Neural cell (in vitro differentiated cells): ENCODE results near the gene CDA. TPM values are rescaled to one million over a fixed set of nuclear protein-coding genes. Genes with fewer than 3 reads are reported as not detected.

Experiments used
- H2AFZ ChIP-seq: fragments of 200-600, 300-800 bp; sonication (generic), shearing (Covaris generic); 2 replicates; pipeline ENCODE4 v1.6.0; 2014; ENCODE audit warnings: low read depth, mild to moderate bottlenecking, antibody characterized with exemption, low read length, moderate library complexity
- H3F3A ChIP-seq: fragments of 200-600 bp; shearing (Covaris generic); 2 replicates; pipeline ENCODE4 v1.6.1; 2016; ENCODE audit warnings: mild to moderate bottlenecking, moderate library complexity, mixed read lengths, antibody characterized with exemption, low read length; ENCODE audit not compliant: insufficient read depth, poor library complexity, severe bottlenecking
- H3K27ac ChIP-seq: fragments of 200-600, 300-800 bp; sonication (generic), shearing (Covaris generic); 2 replicates; pipeline ENCODE4 v1.5.1; 2014; ENCODE audit warnings: mild to moderate bottlenecking, low read length, moderate library complexity
- H3K27me3 ChIP-seq: fragments of 300-800, 200-600 bp; sonication (generic), shearing (Covaris generic); 2 replicates; pipeline ENCODE4 v1.6.0; 2014; ENCODE audit warnings: mild to moderate bottlenecking, low read depth, low read length, moderate library complexity; ENCODE audit not compliant: insufficient read depth
- H3K36me3 ChIP-seq: fragments of 300-800, 200-600 bp; sonication (generic), shearing (Covaris generic); 2 replicates; pipeline ENCODE4 v1.5.1; 2014; ENCODE audit warnings: mild to moderate bottlenecking, antibody characterized with exemption, low read length, moderate library complexity; ENCODE audit not compliant: insufficient read depth
- H3K4me2 ChIP-seq: fragments of 300-800, 200-600 bp; sonication (generic), shearing (Covaris generic); 2 replicates; pipeline ENCODE4 v1.6.0; 2014; ENCODE audit warnings: mild to moderate bottlenecking, low read length
- H3K4me3 ChIP-seq: fragments of 300-800, 200-600 bp; sonication (generic), shearing (Covaris generic); 2 replicates; pipeline ENCODE4 v1.5.1; 2014; ENCODE audit warnings: mild to moderate bottlenecking, low read length, moderate library complexity
- H3K79me2 ChIP-seq: fragments of 200-600 bp; shearing (Covaris generic); replicated peaks from 2 replicates; pipeline ENCODE4 v1.6.0; 2014; ENCODE audit warnings: mild to moderate bottlenecking, low read length, moderate library complexity; ENCODE audit not compliant: insufficient read depth
- H3K9ac ChIP-seq: fragments of 300-800, 200-600 bp; sonication (generic), shearing (Covaris generic); 2 replicates; pipeline ENCODE4 v1.6.1; 2016; ENCODE audit warnings: mild to moderate bottlenecking, low read length, mixed read lengths
- H3K9me2 ChIP-seq: fragments of 200-600 bp; shearing (Covaris generic); 2 replicates; pipeline ENCODE4 v1.6.1; 2016; ENCODE audit warnings: mild to moderate bottlenecking, low read length, mixed read lengths; ENCODE audit not compliant: insufficient read depth
- H3K9me3 ChIP-seq: fragments of 200-600, 300-800 bp; sonication (generic), shearing (Covaris generic); 2 replicates; pipeline ENCODE4 v1.6.1; 2016; ENCODE audit warnings: mild to moderate bottlenecking, mixed run types, low read length, moderate library complexity, mixed read lengths
- H4K20me1 ChIP-seq: fragments of 200-600 bp; shearing (Covaris generic); 2 replicates; pipeline ENCODE4 v1.6.1; 2016; ENCODE audit warnings: mild to moderate bottlenecking, mixed run types; ENCODE audit not compliant: insufficient read depth
- EP300 ChIP-seq: fragments of 450-650 bp; conservative IDR thresholded peaks from 2 replicates; pipeline ENCODE4 v1.6.1; 2014; ENCODE audit warnings: antibody characterized with exemption, mild to moderate bottlenecking, moderate library complexity; ENCODE audit not compliant: poor library complexity, severe bottlenecking
- EZH2 ChIP-seq: fragments of 200-600, 300-800 bp; shearing (Covaris generic), sonication (generic); IDR thresholded peaks from 2 replicates; pipeline ENCODE4 v1.6.1; 2014; ENCODE audit warnings: antibody characterized with exemption, low read length, borderline replicate concordance, mild to moderate bottlenecking; ENCODE audit not compliant: insufficient read depth, poor library complexity, severe bottlenecking
- MXI1 ChIP-seq: fragments of 450-650 bp; conservative IDR thresholded peaks from 2 replicates; pipeline ENCODE4 v1.6.1; 2014; ENCODE audit warnings: antibody characterized with exemption, mild to moderate bottlenecking; ENCODE audit not compliant: poor library complexity, severe bottlenecking
- POLR2AphosphoS5 ChIP-seq: IDR thresholded peaks from 2 replicates; pipeline ENCODE4 v1.6.1; 2012
- RAD21 ChIP-seq: fragments of 450-650 bp; conservative IDR thresholded peaks from 2 replicates; pipeline ENCODE4 v1.6.1; 2014; ENCODE audit warnings: antibody characterized with exemption, mild to moderate bottlenecking, moderate library complexity
- REST ChIP-seq: IDR thresholded peaks from 2 replicates; pipeline ENCODE4 v1.6.1; 2012; ENCODE audit warnings: borderline replicate concordance
- SMC3 ChIP-seq: fragments of 450-650 bp; conservative IDR thresholded peaks from 2 replicates; pipeline ENCODE4 v1.6.1; 2014; ENCODE audit warnings: antibody characterized with exemption, mild to moderate bottlenecking, moderate library complexity; ENCODE audit not compliant: poor library complexity
- TAF1 ChIP-seq: IDR thresholded peaks from 2 replicates; pipeline ENCODE4 v1.6.1; 2012; ENCODE audit warnings: low read depth
- polyA plus RNA-seq: library from polyadenylated mRNA; depleted of rRNA; stranded (reverse); fragments of >200 nt; gene quantifications from 2 replicates; pipeline ENCODE4 v1.2.3, GENCODE V29; 2014
- TF ChIP-seq, protein P1 (sequence below): fragments of 450-650 bp; IDR thresholded peaks from 2 replicates; pipeline ENCODE4 v1.5.1; 2014; ENCODE audit warnings: antibody characterized with exemption, mild to moderate bottlenecking, moderate library complexity; ENCODE audit not compliant: poor library complexity, severe bottlenecking

The CDA gene
- polyA plus RNA-seq, 1 donor from 2014 or later = not detected

DNA sequence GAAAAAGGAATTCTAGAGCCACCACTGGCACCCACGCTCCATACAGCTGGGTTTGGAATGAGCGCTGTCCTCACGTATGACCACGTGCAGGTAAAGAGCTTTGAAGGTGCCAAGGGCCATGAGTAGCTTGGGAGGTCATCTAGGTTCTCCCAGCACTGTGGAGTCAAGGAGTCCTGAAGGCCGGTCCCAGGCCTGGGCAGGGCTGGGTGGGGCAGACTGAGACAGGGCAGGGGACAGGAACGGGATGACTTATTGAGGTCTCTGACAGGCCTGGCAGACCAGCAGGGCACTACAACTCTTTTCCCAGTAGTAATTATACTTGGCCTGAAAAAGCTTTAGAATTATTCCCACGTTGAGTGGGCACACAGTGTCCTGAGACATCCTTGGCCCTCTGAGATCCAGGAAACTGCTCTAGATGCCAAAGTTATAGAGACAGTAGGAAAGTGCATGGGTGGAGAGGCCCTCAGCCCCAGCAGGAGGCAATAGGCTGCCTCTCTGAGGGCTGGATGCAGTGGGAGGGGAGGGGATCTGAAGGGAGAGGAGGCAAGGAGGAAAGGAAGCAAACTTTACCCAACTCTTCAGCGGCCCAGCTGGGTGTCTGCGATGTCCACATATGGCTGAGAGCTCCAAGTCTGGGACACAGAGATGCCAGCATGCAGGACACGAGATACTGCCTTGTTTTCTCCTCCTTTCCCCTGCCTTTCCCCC, 1.8 kb upstream of the CDA start:
- H3K4me3 ChIP-seq = no peak overlapping the region
- H3K79me2 ChIP-seq = no peaks in the 10 kb centered on the region
- H3K27me3 ChIP-seq = no peaks in the 10 kb centered on the region
- no peak overlapping the region for H2AFZ ChIP-seq
- no peaks in the 10 kb centered on the region for H3F3A ChIP-seq
- no peak for TF ChIP-seq MXI1
- no peak for TF ChIP-seq TAF1
- TF ChIP-seq, protein P1, sequence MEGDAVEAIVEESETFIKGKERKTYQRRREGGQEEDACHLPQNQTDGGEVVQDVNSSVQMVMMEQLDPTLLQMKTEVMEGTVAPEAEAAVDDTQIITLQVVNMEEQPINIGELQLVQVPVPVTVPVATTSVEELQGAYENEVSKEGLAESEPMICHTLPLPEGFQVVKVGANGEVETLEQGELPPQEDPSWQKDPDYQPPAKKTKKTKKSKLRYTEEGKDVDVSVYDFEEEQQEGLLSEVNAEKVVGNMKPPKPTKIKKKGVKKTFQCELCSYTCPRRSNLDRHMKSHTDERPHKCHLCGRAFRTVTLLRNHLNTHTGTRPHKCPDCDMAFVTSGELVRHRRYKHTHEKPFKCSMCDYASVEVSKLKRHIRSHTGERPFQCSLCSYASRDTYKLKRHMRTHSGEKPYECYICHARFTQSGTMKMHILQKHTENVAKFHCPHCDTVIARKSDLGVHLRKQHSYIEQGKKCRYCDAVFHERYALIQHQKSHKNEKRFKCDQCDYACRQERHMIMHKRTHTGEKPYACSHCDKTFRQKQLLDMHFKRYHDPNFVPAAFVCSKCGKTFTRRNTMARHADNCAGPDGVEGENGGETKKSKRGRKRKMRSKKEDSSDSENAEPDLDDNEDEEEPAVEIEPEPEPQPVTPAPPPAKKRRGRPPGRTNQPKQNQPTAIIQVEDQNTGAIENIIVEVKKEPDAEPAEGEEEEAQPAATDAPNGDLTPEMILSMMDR = no peak
- no peak for TF ChIP-seq EP300
- no peak for TF ChIP-seq SMC3
- no peak for TF ChIP-seq EZH2
- TF ChIP-seq POLR2AphosphoS5 = no peak
- no peak for TF ChIP-seq RAD21
- TF ChIP-seq REST = no peak
- H3K4me2 ChIP-seq = no peak overlapping the region
- H3K36me3 ChIP-seq = no peaks in the 10 kb centered on the region
- no peaks in the 10 kb centered on the region for H4K20me1 ChIP-seq
- H3K9ac ChIP-seq = no peak overlapping the region
- H3K9me2 ChIP-seq = no peaks in the 10 kb centered on the region
- H3K27ac ChIP-seq = no peak overlapping the region
- no peaks in the 10 kb centered on the region for H3K9me3 ChIP-seq

DNA sequence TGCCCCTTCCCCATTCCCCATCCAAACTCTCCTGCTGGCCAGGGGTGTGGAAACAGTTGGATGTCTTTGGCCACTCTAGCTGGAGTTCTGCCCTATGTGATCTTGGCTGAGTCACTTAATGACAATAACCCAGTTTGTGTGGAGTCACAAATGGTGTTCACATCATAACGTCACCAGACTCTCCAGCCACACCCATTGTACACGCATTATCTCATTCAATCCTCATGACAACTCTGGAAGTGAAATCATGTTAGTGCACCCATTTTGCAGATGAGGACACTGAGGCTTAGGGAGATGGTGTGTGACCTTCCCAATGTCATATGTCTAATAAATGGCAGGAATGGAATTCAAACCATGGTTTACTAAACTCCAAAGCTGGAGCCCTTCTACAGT, 1.2 kb upstream of the CDA start:
- Histone ChIP-seq H3K36me3 (no peaks in the 10 kb centered on the region), H3K9me3 (no peaks in the 10 kb centered on the region), H3K27ac (no peak overlapping the region), H3K4me2 (no peak overlapping the region), H3F3A (no peaks in the 10 kb centered on the region), H3K4me3 (no peak overlapping the region), H3K79me2 (no peaks in the 10 kb centered on the region), H3K27me3 (no peaks in the 10 kb centered on the region), H3K9ac (no peak overlapping the region), H2AFZ (no peak overlapping the region), H4K20me1 (no peaks in the 10 kb centered on the region), H3K9me2 (no peaks in the 10 kb centered on the region)
- TF ChIP-seq RAD21 (no peak), SMC3 (no peak), REST (no peak)
